HepG2 (cell line): ENCODE data around the gene C14orf93. TPM values are rescaled to one million over a fixed set of nuclear protein-coding genes. Genes with fewer than 3 reads are reported as not detected.

ENCODE experiments used
- ARID2 ChIP-seq: sonication (generic); formaldehyde crosslinking; IDR thresholded peaks from 2 replicates; pipeline ENCODE4 v1.8.1; 2022; ENCODE audit warnings: mild to moderate bottlenecking, missing genetic modification reagents, borderline replicate concordance
- CC2D1A ChIP-seq: sonication (generic); formaldehyde crosslinking; IDR thresholded peaks from 2 replicates; pipeline ENCODE4 v1.8.1; 2023; ENCODE audit warnings: mild to moderate bottlenecking, missing genetic modification reagents
- GATA4 ChIP-seq: sonication (generic); IDR thresholded peaks from 2 replicates; pipeline ENCODE4 v1.6.1; 2016; ENCODE audit warnings: antibody characterized with exemption, low read depth, borderline replicate concordance
- HOXA7 ChIP-seq: sonication (generic); formaldehyde crosslinking; IDR thresholded peaks from 2 replicates; pipeline ENCODE4 v1.8.1; 2022; ENCODE audit warnings: mild to moderate bottlenecking, missing genetic modification reagents, moderate library complexity
- IRF2 ChIP-seq: IDR thresholded peaks from 2 replicates; pipeline ENCODE4 v1.6.1; 2018; ENCODE audit warnings: missing genetic modification reagents, missing compliant biosample characterization
- IRX3 ChIP-seq: sonication (generic); formaldehyde crosslinking; IDR thresholded peaks from 2 replicates; pipeline ENCODE4 v1.8.1; 2023; ENCODE audit warnings: mild to moderate bottlenecking, low read depth, missing genetic modification reagents, borderline replicate concordance
- MAFF ChIP-seq: IDR thresholded peaks from 2 replicates; pipeline ENCODE4 v1.6.1; 2011; ENCODE audit warnings: low read depth, low read length, improper control_type of control experiment
- MZF1 ChIP-seq: sonication (generic); formaldehyde crosslinking; IDR thresholded peaks from 2 replicates; pipeline ENCODE4 v1.8.1; 2023; ENCODE audit warnings: mild to moderate bottlenecking, missing genetic modification reagents, borderline replicate concordance
- TBP ChIP-seq: sonication (generic); formaldehyde crosslinking; IDR thresholded peaks from 2 replicates; pipeline ENCODE4 v1.5.0; 2020; ENCODE audit warnings: missing genetic modification reagents
- TBX2 ChIP-seq: sonication (generic); formaldehyde crosslinking; IDR thresholded peaks from 2 replicates; pipeline ENCODE4 v1.5.0; 2020; ENCODE audit warnings: missing genetic modification reagents, mild to moderate bottlenecking, borderline replicate concordance
- YY1 ChIP-seq: IDR thresholded peaks from 2 replicates; pipeline ENCODE4 v1.6.1; 2011; ENCODE audit warnings: low read length, low read depth, moderate library complexity, mild to moderate bottlenecking; ENCODE audit not compliant: insufficient read depth, insufficient replicate concordance
- polyA plus RNA-seq, 8 experiments: library from polyadenylated mRNA; depleted of rRNA in 3 of 8; stranded (reverse) in 7 of 8; unstranded in 1 of 8; fragments of >200 nt; fragmentation: Illumina TruSeq in 4 of 8; extraction: Trizol in 4 of 8; gene quantifications; 2 replicates each; pipeline versions ENCODE4 v1.2.1 to v1.2.3, GENCODE V29; 2011 to 2016; ENCODE audit warnings: low read depth in 4 of 8, missing spikeins in 1 of 8, mixed read lengths in 1 of 8; ENCODE audit not compliant: insufficient read depth in 1 of 8
- total RNA-seq, 5 experiments: library from RNA; depleted of rRNA; stranded (reverse); fragments of >200 nt; fragmentation: Illumina TruSeq; extraction: Trizol; gene quantifications; 2 replicates each; pipeline ENCODE4 v1.2.3, GENCODE V29; 2016; ENCODE audit warnings: low read depth in 1 of 5
- TF ChIP-seq, protein P1 (sequence below): sonication (generic); formaldehyde crosslinking; IDR thresholded peaks from 2 replicates; pipeline ENCODE4 v1.5.0; 2020; ENCODE audit warnings: missing genetic modification reagents
- TF ChIP-seq, protein P2 (sequence below): sonication (generic); formaldehyde crosslinking; IDR thresholded peaks from 2 replicates; pipeline ENCODE4 v1.5.1; 2020; ENCODE audit warnings: mild to moderate bottlenecking, moderate library complexity, missing genetic modification reagents
- TF ChIP-seq, protein P3 (sequence below): sonication (generic); formaldehyde crosslinking; IDR thresholded peaks from 2 replicates; pipeline ENCODE4 v1.4.0; 2020; ENCODE audit warnings: missing genetic modification reagents, borderline replicate concordance
- TF ChIP-seq, protein P4 (sequence below): IDR thresholded peaks from 2 replicates; pipeline ENCODE4 v1.6.1; 2016; ENCODE audit warnings: missing biosample characterization, missing genetic modification reagents, low read depth
- TF ChIP-seq, protein P5 (sequence below): sonication (generic); formaldehyde crosslinking; IDR thresholded peaks from 2 replicates; pipeline ENCODE4 v1.9.0; 2021; ENCODE audit warnings: missing genetic modification reagents, mild to moderate bottlenecking, borderline replicate concordance

The C14orf93 gene
- total and polyA plus RNA-seq, 2 of the 13 experiments (the other 11 are each of a cell fraction or from before 2014, with no cell fraction given): 11.4 to 22.5 TPM

DNA sequence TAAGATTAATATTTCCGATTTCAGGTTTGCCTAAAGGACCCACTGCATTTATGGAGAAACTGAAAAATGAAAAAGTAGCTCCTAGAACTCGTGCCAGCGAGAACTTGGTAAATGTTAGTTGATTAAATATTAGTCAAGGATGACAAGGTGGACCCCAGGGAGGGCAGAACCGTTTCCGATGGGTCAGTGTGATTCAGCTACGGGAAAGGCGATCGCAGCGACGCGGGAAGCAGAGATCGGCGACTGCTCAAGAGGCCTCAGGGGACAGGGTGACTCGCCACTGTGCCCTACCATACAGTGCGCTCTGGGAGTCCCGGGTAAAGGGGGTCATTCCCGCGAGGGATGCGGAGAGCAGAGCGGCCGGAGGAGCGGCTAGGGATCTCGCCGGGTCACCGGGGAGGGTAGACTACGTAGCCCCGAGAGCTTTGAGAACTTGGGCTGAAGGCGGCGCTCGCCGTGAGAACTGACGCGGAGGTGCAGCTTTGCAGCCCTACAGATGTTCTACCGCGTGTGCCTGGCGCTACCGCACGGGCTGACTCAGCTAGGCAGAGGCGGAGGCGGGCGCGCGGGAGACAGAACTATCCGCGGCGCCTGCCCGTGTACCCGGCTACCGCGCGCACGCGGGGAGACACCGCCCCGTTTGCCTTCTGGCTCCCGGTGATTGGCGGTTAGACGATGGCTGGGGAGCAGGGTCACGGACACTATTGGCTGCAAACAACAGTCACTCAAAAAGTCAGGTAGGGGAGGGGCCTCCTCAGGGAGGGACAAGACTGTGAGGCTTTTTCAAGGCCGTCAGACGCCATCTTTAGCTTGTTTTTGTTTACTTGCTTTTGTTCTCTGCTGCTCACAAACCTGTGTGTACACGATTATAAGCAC, 3.2 kb downstream of the C14orf93 start (continued):
- peak; percentile 75; the same call in 1 of the 2 replicates for TF ChIP-seq MAFF
- TF ChIP-seq IRX3: peak; percentile 98
- TF ChIP-seq, protein P1, sequence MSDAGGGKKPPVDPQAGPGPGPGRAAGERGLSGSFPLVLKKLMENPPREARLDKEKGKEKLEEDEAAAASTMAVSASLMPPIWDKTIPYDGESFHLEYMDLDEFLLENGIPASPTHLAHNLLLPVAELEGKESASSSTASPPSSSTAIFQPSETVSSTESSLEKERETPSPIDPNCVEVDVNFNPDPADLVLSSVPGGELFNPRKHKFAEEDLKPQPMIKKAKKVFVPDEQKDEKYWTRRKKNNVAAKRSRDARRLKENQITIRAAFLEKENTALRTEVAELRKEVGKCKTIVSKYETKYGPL (CRISPR knock-in tag): peak; percentile 92
- TF ChIP-seq, protein P2, sequence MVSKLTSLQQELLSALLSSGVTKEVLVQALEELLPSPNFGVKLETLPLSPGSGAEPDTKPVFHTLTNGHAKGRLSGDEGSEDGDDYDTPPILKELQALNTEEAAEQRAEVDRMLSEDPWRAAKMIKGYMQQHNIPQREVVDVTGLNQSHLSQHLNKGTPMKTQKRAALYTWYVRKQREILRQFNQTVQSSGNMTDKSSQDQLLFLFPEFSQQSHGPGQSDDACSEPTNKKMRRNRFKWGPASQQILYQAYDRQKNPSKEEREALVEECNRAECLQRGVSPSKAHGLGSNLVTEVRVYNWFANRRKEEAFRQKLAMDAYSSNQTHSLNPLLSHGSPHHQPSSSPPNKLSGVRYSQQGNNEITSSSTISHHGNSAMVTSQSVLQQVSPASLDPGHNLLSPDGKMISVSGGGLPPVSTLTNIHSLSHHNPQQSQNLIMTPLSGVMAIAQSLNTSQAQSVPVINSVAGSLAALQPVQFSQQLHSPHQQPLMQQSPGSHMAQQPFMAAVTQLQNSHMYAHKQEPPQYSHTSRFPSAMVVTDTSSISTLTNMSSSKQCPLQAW: peak; percentile 98
- peak; percentile 100 for TF ChIP-seq ARID2 (CRISPR knock-in tag)
- peak; percentile 92; the same call in 1 of the 2 replicates for TF ChIP-seq CC2D1A (CRISPR knock-in tag)
- TF ChIP-seq IRF2 (CRISPR knock-in tag): peak; percentile 99
- TF ChIP-seq TBP (CRISPR knock-in tag): peak; percentile 87; the same call in 1 of the 2 replicates
- TF ChIP-seq HOXA7 (CRISPR knock-in tag): peak; percentile 91; the same call in 1 of the 2 replicates
- TF ChIP-seq GATA4: peak; percentile 89
- TF ChIP-seq, protein P3, sequence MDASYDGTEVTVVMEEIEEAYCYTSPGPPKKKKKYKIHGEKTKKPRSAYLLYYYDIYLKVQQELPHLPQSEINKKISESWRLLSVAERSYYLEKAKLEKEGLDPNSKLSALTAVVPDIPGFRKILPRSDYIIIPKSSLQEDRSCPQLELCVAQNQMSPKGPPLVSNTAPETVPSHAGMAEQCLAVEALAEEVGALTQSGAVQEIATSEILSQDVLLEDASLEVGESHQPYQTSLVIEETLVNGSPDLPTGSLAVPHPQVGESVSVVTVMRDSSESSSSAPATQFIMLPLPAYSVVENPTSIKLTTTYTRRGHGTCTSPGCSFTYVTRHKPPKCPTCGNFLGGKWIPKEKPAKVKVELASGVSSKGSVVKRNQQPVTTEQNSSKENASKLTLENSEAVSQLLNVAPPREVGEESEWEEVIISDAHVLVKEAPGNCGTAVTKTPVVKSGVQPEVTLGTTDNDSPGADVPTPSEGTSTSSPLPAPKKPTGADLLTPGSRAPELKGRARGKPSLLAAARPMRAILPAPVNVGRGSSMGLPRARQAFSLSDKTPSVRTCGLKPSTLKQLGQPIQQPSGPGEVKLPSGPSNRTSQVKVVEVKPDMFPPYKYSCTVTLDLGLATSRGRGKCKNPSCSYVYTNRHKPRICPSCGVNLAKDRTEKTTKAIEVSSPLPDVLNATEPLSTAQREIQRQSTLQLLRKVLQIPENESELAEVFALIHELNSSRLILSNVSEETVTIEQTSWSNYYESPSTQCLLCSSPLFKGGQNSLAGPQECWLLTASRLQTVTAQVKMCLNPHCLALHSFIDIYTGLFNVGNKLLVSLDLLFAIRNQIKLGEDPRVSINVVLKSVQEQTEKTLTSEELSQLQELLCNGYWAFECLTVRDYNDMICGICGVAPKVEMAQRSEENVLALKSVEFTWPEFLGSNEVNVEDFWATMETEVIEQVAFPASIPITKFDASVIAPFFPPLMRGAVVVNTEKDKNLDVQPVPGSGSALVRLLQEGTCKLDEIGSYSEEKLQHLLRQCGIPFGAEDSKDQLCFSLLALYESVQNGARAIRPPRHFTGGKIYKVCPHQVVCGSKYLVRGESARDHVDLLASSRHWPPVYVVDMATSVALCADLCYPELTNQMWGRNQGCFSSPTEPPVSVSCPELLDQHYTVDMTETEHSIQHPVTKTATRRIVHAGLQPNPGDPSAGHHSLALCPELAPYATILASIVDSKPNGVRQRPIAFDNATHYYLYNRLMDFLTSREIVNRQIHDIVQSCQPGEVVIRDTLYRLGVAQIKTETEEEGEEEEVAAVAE (CRISPR knock-in tag): peak; percentile 95
- TF ChIP-seq, protein P4, sequence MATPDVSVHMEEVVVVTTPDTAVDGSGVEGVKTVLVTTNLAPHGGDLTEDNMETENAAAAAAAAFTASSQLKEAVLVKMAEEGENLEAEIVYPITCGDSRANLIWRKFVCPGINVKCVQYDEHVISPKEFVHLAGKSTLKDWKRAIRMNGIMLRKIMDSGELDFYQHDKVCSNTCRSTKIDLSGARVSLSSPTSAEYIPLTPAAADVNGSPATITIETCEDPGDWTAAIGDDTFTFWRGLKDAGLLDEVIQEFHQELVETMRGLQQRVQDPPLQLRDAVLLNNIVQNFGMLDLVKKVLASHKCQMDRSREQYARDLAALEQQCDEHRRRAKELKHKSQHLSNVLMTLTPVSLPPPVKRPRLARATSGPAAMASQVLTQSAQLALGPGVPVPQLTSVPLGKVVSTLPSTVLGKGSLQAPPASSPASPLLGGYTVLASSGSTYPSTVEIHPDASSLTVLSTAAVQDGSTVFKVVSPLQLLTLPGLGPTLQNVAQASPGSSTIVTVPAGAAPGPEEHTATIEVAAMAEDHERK (CRISPR knock-in tag): peak; percentile 70
- TF ChIP-seq, protein P5, sequence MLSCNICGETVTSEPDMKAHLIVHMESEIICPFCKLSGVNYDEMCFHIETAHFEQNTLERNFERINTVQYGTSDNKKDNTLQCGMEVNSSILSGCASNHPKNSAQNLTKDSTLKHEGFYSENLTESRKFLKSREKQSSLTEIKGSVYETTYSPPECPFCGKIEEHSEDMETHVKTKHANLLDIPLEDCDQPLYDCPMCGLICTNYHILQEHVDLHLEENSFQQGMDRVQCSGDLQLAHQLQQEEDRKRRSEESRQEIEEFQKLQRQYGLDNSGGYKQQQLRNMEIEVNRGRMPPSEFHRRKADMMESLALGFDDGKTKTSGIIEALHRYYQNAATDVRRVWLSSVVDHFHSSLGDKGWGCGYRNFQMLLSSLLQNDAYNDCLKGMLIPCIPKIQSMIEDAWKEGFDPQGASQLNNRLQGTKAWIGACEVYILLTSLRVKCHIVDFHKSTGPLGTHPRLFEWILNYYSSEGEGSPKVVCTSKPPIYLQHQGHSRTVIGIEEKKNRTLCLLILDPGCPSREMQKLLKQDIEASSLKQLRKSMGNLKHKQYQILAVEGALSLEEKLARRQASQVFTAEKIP: no peak
- peak; percentile 95; the same call in 1 of the 2 replicates for TF ChIP-seq MZF1 (CRISPR knock-in tag)
- TF ChIP-seq TBX2 (CRISPR knock-in tag): peak; percentile 99
- TF ChIP-seq YY1: peak; percentile 94
